GM18499 (cell line): ENCODE measurements around the gene IFT172.
"Not testable (repeated sequence)": the region's sequence is repeated elsewhere in the genome, so short reads cannot be mapped to it uniquely, and the experiment has no call there.

ENCODE experiments used
- ATAC-seq: cut with Tn5 transposase; IDR thresholded peaks from one replicate; pipeline ENCODE4 v1.9.1; 2021; ENCODE audit warnings: moderate number of reproducible peaks; ENCODE audit not compliant: insufficient read depth, unreplicated experiment

Gene IFT172

GRCh38 chr2:27428213-27428977 lies 61.1 kb downstream of the IFT172 start, which contains the start of gene NRBP1:
NRBP1 (plus strand) TSS chr2:27428631; CDS start chr2:27433274, 4,643 bp downstream.
- ATAC-seq = peak; percentile 61

DNA sequence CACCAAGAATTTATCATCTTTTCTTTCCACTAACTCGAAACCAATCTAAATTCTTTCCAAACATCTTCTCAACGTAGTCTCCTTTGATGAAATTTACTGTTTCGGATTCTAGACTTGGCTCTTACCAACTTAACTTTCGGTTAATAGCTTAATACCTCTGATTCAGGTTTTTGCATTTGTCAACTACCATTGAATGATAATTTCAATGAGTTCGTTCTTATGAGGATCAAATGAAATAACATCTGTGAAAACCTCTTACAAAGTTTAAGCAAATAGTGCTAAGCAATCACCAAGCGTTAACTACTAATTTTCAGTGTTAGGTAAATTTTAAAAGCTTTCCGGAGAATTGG lies 61.7 kb downstream of the IFT172 start:
- no peak for ATAC-seq

DNA sequence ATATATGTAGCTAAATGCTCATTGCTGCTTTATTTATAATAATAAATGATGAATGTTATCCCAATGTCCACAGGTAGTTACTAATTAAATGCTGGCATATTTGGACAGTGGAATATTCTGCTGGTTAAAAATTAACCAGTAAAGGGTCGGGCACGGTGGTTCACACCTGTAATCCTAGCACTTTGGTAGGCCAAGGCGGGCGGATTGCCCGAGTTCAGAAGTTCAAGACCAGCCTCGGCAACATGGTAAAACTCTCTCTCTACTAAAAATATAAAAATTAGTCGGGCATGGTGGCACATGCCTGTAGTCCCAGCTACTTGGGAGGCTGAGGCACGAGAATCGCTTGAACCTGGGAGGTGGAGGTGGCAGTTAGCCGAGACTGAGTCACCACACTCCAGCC lies 64.5 kb downstream of the IFT172 start:
- not testable (repeated sequence) for ATAC-seq

DNA sequence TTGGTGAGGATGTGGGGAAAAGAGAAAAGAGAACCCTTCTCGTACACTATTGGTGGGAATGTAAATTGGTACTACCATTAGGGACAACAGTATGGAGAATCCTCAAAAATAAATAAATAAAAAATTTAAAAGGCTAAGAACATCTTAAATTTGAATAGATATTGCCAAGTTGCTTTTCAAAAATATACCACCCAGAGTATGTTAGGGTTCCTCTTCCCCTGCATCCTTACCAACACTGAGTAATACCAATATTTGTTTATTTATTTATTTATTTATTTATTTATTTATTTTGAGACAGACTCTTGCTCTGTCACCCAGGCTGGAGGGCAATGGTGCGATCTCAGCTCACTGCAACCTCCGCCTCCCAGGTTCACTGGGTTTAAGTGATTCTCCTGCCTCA lies 66.6 kb downstream of the IFT172 start:
- ATAC-seq = no peak

GRCh38 chr2:27421660-27422250 lies 67.8 kb downstream of the IFT172 start:
- ATAC-seq = no peak

- ATAC-seq = no peak
These were observed 68.5 kb downstream of the IFT172 start for GRCh38 chr2:27420996-27421395.

GRCh38 chr2:27416151-27416550 lies 73.4 kb downstream of the IFT172 start:
- ATAC-seq = no peak

DNA sequence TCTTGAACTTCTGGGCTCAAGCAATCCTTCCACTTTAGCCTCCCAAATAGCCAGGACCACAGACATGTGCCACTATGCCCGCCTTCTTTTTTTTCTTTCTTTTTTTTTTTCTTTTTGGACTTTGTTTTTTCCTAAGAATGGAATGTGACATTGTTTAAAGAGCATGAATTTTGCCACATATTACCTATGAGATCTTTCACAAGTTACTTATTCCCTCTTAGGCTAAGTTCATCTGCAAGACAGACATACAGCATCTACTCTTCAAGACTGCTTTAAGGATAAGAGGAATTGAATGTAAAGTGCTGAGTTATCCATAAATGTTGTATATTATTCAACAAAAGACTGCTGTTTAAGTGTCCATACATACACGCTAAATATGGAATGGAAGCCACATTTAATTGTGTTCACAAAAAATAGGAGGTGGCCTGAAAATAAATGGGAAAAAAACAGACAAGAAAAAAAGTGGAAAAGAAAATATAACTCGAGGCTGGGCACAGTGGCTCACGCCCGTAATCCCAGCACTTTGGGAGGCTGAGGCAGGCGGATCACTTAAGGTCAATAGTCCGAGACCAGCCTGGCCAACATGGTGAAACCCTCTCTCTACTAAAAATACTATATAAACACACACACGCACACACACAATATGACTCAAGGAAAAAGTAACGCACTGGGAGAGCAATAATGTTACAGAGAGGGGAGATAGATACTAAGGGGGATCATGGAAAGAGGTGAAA lies 77.0 kb downstream of the IFT172 start:
- ATAC-seq = no peak

DNA sequence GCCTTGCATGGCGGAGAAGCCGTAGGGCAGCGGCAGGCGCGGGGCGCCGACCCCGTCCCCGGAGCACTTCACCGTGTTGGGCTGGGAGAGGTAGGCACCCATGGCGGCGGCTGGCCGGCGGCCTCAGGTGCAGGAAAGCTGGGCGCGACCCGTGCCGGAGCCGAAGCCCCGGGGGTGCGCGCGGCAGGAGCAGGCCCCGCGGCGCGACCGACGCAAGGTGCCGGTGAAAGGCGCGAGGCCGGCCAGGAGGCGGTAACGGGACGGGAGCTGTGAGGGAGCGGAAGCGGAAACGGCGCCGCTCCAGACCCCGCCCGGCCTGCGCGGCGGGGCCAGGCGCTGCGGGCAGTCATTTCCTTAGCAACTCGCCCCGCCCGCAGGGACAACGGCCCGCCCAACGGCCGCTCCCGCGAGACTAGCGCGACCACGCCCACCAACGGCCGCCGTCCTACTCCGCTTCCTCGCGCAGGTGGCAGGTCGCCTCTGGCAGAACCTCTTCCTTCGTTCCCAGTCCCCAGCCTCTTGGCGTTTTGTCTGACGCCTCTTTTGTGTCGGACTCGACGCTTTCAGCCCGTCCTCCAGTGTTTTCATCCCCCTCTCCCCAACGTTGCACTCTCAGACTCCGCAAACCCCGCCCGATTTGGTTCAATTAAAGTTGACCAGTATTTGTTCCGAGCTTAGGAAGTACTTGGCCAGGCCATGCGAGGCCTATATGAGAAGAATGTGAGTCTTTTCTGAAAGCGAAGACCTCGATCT lies 80.0 kb downstream of the IFT172 start, which contains the start of gene PPM1G:
Gene PPM1G, minus strand, starts transcription at position 271 of the 753 bp plus-strand sequence. Its CDS starts 169 bp downstream, at position 102.
- ATAC-seq = peak; percentile 70

DNA sequence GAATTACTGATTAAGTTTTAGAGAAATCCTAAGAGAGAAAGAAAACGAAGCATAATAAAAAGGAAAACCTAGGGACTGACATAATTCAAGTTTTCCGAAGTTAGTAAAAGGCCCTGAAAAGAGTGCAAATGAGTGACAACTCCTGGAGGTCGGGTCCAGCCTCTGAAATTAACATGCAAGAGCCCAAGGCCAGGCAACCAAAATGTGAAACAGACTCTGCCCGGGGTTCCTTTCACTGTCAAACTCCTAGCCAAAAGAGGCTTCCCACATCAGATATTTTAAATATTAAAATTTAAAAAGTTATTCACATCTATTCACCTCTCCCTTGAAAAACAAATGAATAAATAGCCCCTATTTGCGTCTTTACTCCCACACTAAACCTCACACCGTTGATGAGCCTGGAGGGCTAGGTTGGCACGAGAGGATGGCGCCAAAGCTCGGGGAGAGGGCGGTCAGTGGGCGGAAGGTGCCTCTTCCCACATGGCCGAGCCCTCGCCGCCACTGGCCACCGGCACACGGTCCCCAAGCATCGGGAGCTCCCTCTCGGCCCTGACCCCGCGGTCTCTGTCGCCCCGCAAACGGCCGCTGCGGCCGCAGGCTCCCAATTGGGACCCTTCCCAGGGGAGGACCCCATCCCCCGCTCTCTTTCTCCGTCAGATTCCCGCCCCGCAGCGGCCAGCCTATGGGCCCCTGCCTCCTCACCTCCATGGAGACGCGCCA lies 80.8 kb downstream of the IFT172 start:
- peak; percentile 13 for ATAC-seq

GRCh38 chr2:27407798-27408491 lies 81.6 kb downstream of the IFT172 start:
- no peak for ATAC-seq

DNA sequence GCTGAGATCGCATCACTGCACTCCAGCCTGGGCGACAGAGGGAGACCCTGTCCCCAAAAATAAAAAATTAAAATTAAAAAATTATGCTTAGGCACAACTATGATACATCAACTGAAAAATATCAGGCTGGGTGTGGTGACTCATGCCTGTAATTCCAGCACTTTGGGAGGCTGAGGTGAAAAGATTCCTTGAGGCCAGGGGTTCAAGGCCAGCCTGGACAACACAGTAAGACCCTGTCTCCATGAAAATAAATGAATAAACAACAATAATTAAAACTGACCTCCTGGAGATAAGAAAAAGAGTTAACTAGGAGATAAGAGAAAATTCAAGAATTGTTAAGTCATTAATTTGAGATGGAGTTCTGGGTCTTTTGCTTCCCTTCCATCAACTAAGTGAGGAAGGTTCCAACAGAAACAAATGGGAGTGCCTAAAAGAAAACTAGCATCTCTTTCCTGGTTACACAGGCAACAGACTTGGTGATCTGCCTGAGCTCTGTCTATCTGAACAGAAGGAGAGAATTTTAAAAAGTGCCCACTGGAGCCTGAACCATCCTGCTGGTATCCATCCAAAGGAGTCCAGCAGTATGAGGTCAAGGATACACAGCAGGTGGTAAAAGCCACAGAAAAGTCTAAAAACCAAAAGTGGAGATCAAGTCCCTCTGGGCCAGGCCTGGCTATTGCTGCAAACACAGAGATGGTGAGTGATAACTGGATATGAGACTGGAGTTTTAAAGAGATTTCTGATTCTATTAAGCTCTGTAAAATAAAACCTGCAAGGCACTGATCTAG lies 89.0 kb downstream of the IFT172 start:
- no peak for ATAC-seq

DNA sequence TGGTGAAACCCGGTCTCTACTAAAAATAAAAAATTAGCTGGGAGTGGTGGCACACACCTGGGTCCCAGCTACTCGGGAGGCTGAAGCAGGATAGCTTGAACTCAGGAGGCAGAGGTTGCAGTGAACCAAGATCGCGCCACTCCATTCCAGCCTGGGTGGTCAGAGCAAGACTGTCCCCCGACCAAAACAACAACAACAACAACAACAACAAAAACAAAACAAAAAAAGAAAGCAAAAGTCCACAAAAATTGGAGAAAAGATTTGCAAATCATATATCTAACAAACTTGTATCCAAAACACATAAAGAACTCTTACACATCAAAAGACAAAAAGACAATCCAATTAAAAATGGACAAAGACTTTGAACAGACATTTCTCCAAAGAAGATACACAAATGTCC lies 90.6 kb downstream of the IFT172 start:
- no peak for ATAC-seq
